Measurements from ENCODE around the gene MINDY4B.

Gene MINDY4B

DNA sequence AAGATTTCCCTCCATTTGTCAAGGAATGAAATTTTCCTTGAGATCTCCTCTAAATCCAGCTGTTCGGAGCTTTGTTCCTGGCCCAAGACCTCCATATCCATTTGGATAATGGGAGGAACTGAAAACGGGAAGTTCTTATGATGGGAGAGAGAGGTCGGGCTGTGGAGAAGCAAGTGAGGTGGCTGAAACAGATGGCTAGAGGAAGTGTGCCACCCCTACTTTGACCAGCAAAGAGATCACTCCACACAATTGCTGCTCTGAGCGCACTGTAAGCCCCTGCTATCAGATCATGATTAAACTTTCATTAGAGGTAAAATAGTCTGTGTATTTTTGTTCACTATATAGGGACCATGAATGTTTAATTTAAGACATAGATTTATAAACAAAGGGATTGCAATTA is at the start of gene MINDY4B:
Gene MINDY4B (minus strand): TSS at position 101 of the 400 bp plus-strand sequence. CDS start 0 bp downstream, at position 101.
- DNase-seq (ENCODE audit: low read depth), result no peak

DNA sequence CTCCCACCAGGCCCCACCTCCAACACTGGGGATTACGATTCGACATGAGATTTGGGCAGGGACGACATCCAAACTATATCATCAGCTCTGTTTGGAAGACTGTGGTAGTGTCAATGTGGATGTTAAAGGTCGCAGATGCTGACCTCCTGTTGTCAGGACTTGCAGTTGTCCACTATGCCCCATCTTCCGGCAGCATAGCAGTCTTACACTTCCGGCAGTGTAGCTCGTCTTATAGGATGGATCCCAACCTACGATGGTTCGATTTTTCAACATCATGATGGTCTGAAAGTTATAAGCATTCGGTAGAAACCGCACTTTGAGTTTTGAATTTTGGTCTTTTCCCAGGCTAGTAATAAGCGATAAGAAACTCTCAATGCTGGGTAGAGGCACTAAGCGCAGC is 46.7 kb upstream of the MINDY4B start:
- DNase-seq (ENCODE audit: low read depth), result no peak

DNA sequence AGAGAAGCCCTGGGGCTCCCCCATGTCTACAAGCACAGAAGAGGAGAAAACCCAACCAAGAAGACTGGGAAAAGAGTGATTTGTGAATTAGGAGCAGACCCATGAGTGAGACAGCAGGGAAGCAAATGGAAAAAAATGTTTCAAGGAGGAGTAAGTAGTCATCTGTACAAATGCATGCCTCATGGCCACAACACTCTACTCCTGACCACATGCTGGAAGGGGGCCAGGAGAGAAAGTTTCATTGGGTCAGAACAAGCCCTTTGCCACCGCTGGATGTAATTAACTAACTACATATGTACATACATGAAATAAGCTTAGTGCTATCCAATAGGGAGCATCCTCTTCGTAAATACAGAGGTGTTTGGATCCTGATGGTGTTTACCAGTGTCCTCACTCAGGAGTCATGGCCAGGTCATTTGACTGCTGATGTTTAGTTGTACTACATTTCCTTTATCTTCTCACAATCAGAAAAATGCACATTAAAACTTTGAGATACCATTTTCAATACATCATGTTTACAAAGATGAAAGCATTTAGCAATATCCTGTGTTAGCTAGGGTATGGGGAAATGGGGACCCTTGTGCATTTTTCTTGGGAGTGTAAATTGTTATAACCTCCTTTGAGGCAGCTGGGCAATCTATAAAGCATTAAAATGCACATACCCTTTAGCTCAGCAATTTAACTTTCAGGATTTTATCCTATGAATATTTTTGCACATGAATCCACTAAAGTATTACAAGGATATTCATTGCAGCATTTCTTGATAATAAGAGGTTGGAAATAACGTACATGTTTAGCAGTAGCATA is 40.2 kb upstream of the MINDY4B start:
- DNase-seq (ENCODE audit: low read depth), result peak; percentile 89

DNA sequence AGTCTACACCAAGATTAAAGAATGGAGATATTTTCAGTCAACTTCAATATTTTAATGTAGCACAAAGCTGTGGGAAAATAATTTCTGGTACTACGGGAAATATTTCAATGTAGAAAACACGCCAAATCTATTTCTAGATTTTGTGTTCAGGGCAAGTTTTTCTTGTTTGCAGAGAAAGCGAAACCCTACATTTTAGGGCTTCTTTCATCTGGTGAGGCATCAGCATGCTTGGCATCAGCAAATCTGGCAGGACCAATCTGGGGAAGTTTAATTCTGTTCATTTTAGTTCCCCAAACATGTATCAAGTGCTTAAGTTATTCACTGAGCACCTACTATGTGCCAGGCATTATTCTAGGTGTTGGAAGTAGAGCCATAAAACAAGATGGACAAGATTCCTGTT is 37.0 kb upstream of the MINDY4B start:
- DNase-seq (ENCODE audit: low read depth), result no peak

DNA sequence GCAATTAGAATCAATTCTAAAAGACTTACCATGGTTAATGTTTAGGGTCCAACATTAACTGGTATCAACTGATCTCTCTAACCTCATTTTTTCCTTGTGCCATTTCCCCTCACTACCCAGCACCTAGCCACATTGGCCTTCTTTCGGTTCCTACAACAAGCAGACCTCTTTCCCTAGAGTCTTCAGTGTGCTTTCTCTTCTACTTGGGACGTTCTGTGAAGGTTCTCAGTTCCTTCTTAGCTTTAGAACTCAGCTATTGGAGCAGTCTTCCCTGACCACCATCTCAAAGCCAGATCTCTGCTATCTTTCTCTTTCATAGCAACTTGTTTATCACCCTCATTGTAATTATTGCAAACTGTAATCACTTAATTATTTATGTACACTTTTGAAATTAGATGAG is 31.5 kb upstream of the MINDY4B start:
- DNase-seq (ENCODE audit: low read depth), result no peak

DNA sequence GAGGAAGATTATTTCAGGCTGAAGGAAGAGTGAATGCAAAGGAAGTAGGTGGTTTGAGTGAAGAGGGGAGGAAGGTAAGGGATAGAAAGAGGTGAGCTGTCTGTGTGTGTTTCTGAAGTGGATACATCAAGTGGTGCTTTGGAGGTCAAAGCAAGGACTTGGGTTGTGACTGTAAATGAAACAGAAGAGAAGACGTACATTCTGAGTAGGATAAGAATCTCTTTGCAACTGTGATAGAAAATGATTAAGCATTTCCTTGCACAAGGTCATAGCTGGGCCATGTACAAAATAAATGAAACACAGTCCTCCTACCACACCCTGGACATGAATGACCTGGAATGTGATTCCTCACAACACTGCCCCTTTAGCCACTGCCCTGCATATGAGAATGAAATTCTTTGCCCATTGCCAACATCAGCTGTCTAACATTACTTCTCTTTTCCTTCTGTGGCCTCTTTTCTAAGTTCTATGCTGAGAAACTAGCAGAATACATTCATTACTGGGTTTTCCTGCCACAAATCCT is 28.3 kb upstream of the MINDY4B start:
- peak; percentile 25 for DNase-seq (ENCODE audit: low read depth)

DNA sequence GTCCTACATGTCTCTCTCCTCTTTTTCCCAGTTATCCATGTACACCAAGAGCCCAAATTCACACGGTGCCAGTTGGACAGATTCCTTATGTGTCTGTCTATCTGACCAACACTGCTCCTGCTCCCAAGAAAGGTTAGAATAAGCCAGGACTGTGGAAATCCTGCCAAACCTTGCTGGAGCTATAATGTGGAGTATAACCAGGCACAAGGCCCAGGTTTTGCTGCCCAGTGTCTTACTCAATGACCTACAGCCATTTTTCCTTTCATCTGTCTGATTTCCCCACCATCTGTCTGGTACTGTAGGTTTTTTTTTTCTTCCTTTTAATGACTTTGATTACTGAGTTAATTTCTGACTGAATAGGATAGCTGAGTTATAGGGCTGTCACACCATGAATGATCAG is 26.5 kb upstream of the MINDY4B start:
- DNase-seq (ENCODE audit: low read depth), result no peak

DNA sequence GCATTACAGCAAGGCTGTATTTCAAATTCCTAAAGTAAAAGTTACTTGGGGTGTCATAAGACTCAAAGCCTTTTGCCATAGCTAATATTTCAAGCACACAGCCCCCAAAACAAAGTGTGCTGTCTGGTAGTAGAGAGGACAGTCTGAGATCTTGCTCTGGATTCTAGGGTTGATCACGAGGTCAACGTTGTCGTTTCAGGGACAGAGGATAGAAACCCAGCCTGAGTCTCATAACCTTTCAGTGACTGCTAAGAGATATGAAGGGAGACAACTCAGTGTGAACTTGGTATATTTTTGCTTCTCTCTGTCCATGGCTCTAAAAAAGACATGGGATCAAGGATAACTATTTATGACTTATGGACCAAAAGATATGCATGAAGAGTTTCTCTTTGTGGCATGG is 25.6 kb upstream of the MINDY4B start:
- no peak for DNase-seq (ENCODE audit: low read depth)

DNA sequence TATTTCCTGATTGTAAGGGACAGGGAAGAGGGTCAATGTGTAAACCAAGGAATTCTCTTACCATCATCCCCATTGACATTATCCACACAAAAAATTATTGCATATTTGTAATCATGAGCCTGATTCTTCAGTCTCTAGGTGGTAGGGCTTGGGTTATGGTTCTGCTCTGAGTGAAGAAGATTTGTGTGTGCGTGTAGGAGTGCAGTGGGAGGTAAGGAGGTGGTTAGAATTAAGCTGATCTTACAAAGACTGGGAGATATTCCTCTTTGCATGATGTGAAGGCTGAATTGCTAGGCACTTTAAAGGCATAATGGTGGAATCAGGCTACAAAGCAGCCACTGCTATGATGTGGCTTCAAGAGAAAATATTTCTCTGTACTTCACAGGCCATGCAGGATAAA is 23.0 kb upstream of the MINDY4B start:
- no peak for DNase-seq (ENCODE audit: low read depth)

DNA sequence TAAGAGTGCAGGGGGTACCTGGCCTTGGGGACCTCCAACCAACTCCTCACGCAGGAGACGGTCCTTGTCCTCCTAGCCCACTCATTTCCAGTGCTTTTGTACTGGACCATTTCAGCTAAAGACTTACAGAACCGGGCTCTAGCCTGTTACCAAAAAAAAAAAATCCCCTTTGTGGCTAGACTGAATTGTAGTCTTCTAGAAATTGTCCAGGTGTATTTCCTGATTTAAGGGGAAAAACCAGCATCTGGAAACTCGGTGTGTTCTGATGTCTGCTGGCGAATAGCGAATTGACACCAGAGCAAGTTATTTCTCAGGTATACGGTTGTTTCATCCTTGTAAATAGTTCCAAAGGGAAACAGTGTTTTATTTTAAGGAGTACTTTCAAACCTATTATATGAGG is 21.1 kb upstream of the MINDY4B start:
- no peak for DNase-seq (ENCODE audit: low read depth)

DNA sequence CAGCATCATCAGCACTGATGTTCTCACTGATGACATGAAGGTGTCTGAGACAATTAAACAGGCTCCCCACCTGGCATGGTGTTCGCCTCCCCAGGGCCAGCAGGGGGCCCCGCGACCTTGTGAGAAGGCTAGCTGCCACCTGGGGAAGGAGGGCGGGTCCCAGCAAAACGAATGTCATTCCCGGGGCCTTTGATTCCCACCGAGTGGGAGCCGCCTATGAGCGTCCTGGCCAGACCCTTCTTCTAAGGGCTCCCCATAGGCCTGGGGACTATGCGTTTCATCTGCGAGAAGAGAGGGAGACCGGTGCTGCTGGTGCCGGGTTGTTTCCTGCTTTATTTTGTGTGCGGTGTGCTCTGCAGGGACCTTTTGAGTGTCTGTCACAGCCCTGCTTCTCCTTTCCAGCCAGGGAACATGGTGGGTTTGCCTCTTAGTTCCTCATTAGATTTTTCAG is 20.5 kb upstream of the MINDY4B start:
- DNase-seq (ENCODE audit: low read depth), result peak; percentile 28

GRCh38 chr3:150922611-150923010 is 17.4 kb upstream of the MINDY4B start:
- no peak for DNase-seq (ENCODE audit: low read depth)

DNA sequence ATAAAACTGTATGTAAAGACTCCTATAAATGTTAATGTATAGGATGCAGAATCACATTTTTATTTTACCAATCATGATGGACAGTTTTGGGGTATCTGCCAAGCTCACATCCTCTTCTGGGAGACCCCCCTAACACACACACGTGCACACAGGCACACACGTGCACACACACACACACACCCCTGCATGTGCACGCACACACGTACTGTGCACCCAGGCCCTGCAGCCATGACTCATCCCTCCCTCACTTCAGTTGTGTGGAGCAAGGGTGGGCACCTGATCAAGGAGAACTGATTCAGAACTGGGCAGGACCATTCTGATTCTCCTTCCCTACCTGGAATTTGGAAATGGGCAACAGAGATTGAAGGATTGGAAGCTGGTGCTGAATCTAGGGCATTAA is 16.0 kb upstream of the MINDY4B start:
- DNase-seq (ENCODE audit: low read depth), result no peak

DNA sequence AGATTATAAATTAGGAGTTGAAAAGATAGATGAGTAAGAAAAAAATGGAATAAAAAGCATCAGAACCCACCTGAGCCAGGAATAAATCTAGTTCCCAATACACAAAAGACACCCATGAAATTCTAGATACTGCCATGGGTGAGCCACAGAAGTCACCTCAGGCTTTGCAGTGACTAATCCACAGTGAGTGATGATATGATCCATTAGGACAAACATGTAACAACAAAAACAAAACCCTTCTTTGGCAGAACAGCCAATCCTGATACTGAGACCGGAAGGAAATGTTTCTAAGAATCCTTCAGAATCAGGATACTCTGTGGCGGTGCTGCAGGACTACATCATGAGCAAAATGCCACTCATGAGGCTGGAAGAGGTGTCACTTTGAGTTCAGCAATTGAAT is 15.0 kb upstream of the MINDY4B start:
- no peak for DNase-seq (ENCODE audit: low read depth)

GRCh38 chr3:150917951-150918350 is 12.7 kb upstream of the MINDY4B start:
- DNase-seq (ENCODE audit: low read depth), result no peak

DNA sequence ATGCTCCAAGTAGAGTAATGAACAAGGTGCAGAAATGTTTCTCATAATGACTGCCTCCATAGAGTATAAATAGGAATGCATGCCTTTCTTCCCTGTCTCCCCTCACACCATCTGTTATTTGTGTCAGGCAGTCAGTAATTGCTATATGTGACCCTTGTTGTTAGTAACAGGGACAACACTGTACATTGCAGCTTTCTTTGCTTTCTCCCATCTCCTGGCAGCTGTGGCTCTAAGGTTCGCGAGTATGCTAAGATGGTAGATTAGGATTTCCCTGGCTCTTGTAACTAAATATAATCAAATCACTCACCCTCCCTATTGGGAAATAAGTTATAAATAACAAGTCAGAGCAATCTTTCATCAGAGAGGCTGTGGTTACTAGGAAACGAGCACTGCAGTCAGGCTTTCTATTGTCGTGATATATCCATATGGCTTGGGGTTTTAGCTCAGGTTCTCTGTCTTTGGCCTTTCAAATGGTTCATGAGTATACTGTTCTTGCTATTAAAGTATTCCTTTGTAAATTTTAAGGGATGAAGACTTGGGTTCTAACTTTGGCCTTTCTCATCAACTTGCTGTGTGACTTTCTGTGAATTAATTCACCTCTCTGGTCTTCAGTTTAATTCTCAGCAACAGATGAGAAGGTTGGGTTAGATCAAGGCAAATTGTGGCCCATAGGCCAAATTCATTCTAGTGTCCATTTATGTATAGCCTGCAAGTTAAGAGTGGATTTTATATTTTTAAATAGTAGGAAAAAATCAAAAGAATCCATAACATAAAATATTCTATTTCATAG is 8.1 kb upstream of the MINDY4B start:
- DNase-seq (ENCODE audit: low read depth), result peak; percentile 16

DNA sequence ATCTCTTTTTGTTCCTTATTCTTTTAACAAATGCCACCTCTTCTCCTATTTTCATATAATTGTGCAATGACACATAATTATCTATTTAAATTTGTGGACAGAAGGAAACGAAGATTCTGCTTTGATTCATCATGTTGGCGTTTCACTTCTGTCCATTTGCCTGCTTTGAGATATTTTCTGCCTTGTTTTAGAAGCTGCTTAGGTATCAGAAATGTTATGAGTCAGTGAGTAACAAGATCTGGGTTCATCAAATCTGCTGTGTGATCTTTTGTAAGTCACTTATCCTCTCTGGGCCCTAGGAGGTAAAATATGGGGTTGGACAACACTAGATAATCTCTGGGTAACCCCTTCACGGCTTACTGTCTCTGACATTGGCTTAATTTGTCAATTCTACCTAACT is 7.3 kb upstream of the MINDY4B start:
- DNase-seq (ENCODE audit: low read depth), result no peak

- no peak for DNase-seq (ENCODE audit: low read depth)
These were observed 6.5 kb upstream of the MINDY4B start for GRCh38 chr3:150911771-150912170.

DNA sequence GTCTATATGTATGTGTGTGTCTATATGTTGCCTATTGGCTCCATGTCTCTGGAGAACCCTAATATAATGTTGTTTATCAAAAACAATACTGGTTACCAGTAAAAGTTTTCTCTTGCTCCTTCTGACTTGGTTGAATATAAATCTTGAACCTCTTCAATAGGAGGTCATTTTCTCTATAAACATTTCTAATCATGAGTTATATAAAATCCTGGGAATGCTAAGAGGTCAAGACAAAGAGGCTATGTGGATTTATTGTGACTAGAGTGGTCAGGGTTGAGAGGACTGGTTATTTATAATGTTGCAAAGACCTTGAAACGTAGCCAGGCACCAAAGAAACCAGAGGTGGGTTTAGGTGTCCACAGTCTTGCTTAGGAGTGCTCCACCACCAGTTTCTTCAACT is 1.2 kb upstream of the MINDY4B start:
- DNase-seq (ENCODE audit: low read depth), result no peak

- no peak for DNase-seq (ENCODE audit: low read depth)
These were observed 507 bp upstream of the MINDY4B start for GRCh38 chr3:150905746-150906145.

- DNase-seq (ENCODE audit: low read depth), result no peak
These were observed 2.3 kb downstream of the MINDY4B start for GRCh38 chr3:150902988-150903387.

- no peak for DNase-seq (ENCODE audit: low read depth)
These were observed 3.4 kb downstream of the MINDY4B start for GRCh38 chr3:150901793-150902192.

GRCh38 chr3:150899141-150899540 is 6.1 kb downstream of the MINDY4B start:
- no peak for DNase-seq (ENCODE audit: low read depth)
